DMS153 treated with DMSO at 0.1 percent for 48 hours (cell line): ENCODE measurements around the gene SLC19A2.
"Not testable (repeated sequence)": the region's sequence is repeated elsewhere in the genome, so short reads cannot be mapped to it uniquely, and the experiment has no call there.

Experiments
- DNase-seq: peaks from one replicate; lab custom pipeline; 2025; ENCODE audit not compliant: unreplicated experiment; lab: John Stamatoyannopoulos, UW

Gene SLC19A2

DNA sequence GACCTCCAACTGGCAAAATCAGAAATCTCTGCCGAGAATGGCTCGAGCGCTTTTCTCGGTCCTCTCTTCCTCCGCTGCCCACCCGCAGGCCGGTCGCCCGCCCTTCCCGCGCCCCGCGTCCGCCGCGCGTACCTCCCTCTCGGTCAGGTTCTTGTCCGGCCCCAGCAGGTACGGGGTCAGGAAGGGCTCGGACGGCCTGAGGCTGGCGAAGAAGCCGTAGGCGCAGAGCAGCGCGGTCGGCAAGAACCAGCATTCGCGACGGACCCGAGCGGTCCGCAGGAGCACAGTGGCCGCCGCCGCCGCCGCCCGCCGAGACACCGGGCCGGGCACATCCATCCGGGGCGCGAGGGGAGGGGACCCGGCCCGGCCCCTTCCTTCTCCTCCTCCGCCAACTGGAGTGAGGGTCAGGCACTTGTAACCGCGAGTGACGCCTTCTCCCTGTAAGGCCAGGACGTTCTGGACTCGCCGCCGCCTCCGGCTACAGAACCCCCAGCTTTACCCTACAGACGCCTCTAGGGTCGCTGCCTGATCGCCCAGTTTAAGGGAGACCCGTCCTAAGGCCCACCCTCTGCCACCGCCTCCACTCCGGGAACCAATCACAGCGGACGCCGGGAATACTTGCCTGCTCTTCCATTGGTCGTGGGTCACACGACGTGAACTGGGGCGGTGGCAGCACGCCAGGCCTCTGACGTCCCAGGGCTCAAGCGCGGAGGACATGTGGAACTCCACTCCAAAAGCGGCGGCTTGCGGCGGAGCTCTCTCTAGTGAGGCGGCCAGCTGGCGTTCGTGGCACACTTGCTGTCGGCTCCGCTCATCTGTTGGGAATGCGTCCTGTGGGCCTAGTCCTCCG, at the start of gene SLC19A2:
SLC19A2 (minus strand) TSS at position 514 of the 850 bp plus-strand sequence; CDS start at position 336, 178 bp downstream.
- DNase-seq = peak; percentile 100

DNA sequence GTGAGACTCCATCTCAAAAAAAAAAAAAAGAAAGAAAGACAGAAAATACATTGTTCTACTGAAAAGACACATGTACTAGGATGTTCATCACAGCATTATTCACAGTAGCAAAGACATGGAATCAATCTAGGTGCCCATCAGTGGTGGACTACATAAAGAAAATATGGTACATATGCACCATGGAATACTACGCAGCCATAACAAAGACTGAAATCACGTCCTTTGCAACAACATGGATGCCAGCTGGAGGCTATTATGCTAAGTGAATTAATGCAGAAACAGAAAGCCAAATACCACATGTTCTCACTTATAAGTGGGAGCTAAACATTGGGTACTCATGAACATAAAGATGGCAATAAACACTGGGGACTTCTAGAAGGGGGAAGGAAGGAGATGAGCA, 48.9 kb upstream of the SLC19A2 start:
- no peak for DNase-seq

DNA sequence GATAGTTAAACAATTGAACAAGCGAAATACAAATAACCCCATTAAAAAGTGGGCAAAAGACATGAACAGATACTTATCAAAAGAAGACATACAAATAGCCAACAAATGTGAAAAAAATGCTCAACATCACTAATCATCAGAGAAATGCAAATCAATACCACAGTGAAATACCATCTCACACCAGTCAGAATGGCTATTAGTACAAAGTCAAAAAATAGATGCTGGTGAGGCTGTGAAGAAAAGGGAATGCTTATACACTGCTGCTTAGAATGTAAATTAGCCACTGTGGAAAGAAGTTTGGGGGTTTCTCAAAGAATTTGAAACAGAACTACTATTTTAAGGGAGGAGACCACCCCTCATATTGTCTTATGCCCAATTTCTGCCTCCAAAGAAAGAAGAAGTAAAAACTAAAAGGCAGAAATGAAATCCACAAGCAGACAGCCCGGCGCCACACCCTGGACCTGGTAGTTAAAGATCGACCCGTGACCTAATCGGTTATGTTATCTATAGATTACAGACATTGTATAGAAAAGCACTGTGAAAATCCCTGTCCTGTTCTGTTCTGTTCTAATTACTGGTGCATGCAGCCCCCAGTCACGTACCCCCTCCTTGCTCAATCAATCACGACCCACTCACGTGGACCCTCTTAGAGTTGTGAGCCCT, 47.9 kb upstream of the SLC19A2 start:
- DNase-seq = not testable (repeated sequence)

- DNase-seq = no peak
Measured at GRCh38 chr1:169530448-169530847, 44.7 kb upstream of the SLC19A2 start.

- peak; percentile 69 for DNase-seq
Measured at GRCh38 chr1:169529068-169529642, 43.4 kb upstream of the SLC19A2 start.

DNA sequence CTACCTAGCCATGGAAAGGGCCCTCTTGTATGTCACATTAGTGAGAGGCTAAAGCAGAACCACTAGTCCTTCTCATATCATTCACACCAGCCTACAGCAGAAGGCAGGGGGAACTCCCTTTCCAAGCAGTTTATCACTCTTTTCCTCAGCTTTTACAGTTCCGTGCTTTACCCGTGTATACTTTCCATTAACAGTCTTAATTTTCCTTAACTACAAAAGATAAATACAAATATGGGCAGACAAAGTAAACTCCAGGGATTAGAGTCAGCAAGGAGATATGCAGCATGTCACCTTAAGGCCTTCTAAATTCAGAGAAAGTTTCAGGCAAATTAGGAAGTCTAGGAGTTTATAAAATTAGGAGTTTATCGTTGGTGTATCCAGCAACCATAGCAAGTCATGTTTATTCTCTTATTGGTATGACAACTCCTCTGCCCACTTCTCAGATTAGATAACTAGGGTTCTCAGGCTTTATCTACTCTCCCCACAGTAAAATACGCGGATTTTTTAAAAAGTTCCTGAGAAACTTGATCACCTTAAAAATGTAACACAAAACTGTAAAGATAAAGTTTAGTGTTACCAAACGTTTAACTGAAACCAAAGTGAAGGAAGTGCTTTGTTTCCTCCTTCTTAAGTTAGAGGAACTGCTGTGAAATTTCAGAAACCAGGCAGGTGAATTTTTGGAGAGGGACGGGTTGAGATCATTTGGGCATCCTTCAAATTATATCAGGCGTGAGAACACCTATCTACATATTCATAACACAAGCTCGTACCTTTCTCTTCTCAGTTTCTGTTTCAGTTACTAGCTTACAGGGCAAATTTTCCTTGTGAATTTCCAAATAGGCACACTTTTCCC, 42.7 kb upstream of the SLC19A2 start:
- no peak for DNase-seq

DNA sequence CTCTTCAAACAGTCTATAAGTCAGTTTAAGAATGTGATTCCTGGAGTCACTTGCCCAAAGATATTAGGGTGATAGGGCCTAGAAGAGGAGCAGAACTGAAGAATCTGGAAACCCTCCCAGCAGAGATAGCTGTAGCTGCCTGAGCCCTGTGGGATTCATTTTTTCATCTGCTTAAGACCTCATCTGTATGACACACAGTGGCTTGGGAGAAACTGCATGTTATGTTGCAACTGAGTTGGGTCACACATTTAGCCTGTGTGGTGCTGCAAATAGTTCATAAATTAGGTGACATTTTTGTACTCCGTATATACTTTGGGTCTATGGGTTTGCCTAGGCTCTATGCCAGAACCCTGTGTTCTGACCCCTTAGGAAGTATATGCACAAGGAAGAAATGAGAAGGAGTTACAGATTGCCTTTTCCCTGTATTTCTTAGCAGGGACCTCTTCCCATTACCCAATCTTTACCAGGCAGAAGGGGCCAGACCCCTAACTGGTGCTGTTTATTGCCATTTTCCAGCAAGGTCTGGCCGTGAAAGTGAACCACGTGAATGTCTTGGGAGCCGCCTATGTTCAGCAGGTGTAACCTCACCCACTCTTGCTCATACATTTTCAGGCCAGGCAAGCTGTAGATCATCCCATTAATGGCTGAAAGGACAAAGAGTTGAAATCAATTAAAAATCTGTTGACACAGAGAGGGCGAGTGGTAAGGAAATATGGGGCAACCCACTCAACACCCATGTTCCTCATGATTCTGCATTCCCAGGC, 41.9 kb upstream of the SLC19A2 start:
- DNase-seq = no peak

GRCh38 chr1:169527001-169527400, 41.3 kb upstream of the SLC19A2 start:
- no peak for DNase-seq

GRCh38 chr1:169526120-169526832, 40.5 kb upstream of the SLC19A2 start:
- DNase-seq = no peak

GRCh38 chr1:169525391-169525790, 39.6 kb upstream of the SLC19A2 start:
- DNase-seq = no peak

GRCh38 chr1:169523904-169524303, 38.2 kb upstream of the SLC19A2 start:
- DNase-seq = no peak

DNA sequence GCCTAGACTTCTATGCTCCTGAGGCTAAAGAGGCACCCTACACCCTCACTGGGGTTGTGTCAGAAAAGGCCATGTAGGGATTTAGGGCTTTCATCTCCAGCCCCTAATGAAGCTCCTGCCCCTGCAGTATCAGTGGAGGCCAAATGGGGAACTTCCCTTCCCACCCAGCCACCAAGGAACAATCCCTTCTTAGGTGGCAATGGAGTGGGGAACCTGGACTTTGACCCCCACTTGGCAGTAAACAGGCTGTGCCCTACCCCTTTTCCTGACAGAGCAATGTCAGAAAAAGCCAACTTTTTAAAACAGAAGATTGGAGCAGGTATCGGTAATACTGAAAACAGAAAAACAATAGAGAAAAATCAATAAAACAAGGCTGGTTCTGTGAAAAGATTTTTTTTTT, 35.5 kb upstream of the SLC19A2 start:
- DNase-seq = no peak

DNA sequence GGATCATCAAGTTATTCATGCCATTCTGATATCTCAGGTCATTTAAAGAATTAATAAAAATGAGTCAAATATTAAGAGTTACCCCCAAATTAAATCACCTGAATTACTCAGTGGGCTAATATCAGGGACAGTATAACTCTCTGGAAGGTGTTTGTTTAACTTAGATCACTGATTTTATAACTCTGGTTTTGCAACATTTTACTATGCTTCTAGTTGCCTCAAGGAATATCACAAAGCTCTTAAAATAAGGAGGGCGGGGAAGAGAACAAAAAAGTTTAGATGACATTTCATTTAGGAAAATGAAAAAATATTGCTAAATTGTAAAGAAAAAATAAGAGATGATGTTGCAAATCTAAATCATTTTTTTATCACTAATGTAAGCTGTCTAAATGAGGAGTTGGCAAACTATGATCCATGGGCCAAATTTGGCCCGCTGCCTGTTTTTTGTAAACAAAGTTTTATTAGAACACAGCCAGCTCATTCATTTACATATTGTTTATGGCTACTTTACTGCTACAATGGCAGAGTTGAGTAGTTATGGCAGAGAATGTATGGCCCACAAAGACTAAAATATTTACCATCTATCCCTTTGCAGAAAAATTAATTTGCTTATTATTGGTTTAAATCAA, 31.9 kb upstream of the SLC19A2 start:
- DNase-seq = no peak

DNA sequence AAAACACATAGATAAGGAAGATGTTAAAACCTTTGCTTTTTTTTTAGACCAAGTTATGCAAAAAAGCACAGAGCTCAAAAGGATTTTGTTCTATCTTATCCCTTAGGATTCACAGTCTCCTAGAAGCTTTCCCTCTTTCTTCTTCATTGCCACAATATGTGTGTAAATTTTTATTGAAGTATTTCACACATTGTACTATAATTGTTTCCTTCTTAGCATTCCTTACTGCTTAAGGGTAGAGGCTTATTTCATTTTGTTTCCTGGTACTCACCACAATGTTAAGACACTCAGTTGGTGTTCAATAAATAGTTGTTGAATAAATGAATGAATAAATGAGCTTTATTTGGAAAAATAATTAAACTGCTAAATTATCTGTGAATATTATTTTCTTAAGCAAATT, 29.9 kb upstream of the SLC19A2 start:
- no peak for DNase-seq

- DNase-seq = no peak
Measured at GRCh38 chr1:169514566-169515270, 29.0 kb upstream of the SLC19A2 start.

DNA sequence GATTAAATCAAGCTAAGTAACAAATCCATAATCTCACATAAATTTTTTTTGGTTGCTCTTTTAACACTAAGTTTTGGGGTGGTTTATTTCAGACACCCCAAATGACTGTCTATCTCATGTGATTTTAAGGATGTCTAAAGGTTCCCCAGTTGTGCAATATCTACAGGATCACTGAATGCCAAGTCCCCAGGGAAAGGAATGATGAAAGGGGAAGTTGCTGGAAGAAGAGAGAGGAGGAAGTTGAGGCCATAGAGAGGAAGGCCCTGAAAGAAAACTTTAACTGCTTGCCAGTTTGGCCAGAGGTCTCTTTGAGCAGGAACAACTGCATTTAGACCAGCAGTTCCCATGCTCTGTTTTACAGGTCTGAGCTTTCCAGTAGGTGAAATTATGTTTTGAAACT, 27.5 kb upstream of the SLC19A2 start:
- no peak for DNase-seq

DNA sequence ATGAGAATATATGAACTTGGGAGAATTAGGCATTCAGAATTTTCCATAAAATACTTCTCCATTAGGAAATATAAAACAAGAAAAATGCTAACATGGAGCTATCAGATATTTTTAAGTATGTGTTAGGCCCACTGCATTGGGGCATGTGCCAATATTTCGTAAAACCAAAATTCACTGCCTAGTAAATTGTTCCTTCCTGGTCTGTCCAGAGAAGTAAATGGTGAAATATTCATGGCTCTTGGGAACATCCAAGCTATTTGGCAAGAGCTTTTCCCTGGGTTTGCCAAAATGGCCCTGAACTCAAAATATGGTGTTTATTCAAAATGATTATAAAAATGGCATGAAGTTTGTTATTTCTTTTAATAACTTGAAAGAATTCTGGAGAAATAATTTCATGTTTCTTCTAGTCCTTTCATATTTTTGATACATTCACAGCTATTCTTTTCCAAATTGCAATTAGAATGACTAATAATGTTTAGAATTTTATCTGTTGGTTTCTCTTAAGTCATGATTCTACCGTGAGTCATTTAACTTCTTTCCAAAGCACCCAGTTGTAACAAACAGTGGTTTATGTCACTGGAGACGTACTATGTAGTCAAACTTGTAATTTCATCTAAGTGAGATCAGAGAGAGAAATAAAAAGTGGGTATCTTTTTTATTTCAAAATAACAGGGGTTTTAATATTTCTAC, 25.7 kb upstream of the SLC19A2 start:
- DNase-seq = no peak

DNA sequence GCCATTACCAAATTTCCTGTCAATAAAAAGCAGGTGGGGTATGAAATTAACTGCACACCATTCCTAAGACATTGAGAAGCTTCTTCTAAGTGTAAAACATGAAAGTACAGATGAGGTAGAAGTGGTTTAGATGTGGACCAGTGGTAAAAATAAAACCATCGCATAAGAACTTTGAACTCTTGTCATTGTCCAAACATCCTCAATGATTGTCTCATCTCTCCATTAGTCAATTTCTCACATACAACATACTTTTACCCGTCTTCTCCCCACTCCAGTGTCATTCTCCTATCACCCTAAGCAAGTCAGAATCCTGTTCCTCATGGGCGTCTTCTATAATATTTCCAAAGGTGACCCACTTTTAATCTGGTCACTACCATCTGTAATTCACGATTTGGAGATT, 24.3 kb upstream of the SLC19A2 start:
- no peak for DNase-seq
